EL (cell line): ENCODE measurements around the gene FANCI.

Source experiments
- DNase-seq: peaks from one replicate; pipeline ENCODE4 v3.0.0-alpha.2; 2016

Gene FANCI

DNA sequence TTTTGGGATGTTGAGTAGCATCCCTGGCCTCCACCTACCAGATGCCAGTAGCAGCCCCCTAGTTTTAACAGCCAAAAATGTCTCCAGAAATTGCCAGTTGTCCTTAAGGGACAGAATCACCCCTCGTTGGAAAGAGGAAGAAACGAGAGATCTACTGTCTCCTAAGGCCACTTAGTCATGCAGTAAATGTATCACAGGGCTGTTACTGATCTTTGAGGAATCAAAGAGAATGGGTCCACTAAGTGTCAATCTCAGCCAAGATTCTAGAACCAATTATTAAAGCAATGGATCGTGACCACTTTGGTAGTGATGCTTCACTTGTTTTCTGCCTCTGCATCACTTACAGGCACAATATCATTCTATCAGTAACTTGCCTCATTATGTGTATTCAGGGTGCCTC, 64.5 kb downstream of the FANCI start:
- DNase-seq, result no peak

DNA sequence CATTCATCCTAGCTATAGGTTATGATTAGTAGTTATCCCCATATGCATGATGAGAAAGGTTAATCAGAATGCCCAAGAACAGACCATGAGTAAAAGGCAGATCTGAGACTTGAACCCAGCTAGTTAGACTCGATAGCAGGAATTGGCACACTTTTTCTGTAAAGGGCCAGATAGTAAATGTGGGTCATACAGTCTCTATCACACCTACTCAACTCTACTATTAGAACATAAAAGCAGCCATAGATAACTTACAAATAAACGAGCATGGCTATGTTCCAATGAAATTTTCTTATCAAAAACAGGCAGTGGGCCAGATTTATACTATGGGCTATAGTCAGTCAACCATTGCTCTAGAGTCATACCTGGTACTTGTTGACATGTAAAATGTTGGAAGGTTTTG, 66.2 kb downstream of the FANCI start:
- no peak for DNase-seq

DNA sequence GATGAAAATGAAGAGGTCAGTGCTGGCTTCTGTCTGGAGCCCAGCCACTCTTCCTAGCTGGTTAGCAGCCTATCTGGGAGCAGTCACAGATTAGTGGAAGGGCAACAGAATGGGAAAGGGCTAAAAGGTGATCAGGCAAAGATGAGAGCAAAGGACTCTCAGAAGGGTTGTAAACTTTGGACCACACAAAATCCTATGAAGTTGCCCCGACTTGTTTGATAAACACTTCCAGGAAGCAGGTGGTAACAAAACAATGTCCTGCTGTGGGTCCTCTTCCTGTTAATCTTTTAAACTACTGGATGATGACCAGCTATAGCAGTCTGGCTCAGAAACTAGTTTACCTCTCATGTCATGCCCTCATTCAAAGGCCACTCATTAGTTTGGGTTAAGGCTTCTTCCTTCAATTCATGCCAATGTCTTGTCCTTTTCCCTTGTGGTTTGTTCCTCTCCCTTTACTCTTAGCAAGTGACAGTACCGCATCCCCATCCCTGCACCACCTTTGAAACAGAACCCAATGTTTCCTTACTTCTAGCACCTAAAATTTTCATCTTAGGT, 71.7 kb downstream of the FANCI start:
- no peak for DNase-seq

DNA sequence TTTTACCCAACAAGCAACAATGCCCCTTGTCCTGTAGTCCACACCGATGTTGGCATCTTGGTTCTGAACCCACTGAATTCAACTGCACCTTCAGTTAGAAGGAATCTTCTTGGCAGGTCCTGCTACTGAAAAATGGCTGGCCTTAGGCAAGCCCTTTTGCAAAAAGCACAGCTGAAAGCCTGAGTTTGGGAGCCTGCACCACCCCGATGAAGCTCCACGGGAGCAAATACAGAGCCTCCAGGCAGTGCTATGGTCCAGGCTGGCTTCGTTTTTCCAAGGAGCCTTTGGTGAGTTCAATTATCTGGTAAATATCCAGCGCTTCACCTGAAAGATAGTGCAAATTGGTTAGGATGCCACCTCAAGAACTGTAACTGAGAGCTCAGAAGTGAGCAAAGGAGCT, 72.7 kb downstream of the FANCI start:
- DNase-seq, result no peak

DNA sequence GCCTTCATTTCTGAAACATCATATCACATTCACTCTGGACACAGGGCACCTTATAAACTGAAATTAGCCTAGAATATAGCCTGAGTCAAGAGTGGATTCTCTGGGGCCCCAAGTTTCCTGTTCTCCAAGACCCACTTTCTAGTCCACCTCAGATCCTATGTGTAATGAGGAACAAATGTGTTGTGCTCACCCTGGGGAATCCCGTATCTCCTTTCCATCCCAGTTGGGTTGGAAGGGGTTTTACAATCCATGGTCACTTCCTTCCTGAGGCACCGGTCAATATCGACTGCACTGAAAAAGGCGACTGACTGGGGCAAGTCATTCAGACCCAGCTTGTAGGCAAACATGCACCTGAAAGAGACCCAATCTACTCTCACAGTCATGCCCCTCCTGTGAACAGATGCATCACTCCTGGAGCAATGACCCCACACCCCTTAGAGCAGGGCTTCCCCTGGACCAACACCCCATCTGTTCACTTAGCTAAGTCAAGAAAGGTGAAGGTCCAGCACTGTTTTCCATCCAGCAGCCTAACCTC, 73.5 kb downstream of the FANCI start:
- DNase-seq, result no peak

DNA sequence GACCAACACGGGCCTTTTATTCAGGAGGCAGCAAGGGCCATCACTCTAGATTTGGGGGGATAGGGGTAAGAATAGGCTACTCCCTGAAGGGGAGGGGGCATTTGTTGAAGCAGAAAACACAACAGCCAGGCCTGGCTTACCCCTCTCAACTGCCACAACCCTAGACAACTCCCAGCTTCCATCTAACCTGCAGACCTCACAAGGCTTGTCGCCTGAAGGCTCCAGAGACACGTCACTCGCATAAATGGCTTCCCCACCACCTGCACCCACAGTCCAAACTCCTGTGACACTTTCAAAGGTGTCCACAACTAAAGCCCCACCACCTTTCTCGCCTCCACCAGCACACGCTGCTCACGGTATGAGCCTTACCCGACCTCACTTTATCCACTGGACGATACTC, 75.9 kb downstream of the FANCI start:
- DNase-seq, result no peak

DNA sequence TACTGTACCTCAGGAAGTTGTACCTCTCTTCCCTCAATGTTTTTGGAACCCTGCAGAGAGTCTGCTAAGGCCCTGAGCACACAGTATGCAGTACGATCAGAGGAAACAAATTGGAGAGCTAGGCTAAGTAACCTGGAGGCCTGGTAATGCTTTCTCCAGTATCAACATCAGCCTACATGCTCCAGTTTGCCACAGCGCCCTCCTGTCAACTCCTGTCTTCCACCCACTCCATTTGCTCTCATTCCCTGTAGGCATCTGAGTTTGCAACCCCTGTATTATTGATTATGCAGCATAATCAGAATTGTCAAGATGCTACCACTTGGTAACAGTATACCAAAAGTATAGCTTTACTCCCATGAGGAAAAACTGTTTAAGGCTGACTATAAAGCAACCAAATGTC, 76.4 kb downstream of the FANCI start:
- DNase-seq, result no peak

DNA sequence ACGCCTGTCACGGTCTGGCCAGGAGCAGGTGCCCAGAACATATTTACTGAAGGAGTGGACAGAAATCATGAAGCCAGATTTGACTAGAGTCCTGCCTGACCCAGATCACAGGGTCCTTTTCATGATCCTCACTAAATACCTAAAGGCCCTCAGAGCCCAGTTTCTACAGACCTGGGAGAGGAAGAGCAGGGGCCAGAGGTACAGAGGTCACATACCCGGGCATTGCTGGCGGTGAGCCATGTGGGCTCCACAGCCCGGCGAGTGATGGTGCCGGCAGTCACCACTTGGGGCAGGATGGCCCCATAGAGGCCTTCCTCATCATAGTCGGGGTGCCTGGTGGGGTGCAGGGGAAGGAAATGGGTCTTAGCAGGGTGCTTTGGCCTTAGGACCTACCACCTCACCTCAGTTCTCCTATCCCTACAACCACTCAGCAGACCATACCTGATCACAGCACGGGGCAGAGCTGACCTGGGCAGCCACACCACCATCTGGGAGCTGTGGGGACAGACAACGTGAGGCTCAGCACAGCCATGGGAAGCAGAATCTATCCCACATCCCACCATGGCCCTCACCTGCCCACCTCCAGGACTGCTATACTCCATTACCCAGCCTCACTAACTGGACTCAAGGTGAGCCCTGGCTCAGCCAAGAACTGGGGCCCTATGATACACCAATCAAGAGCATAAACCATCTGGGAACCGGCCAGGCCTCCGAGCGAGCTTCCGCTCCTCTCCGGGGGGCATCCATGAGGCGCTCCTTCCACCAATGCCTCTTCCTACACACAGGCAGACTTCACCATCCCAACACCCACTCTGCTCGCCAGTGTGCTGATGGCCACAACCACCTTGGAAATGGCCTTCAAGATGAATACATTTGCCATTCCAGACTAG, 78.0 kb downstream of the FANCI start:
- DNase-seq, result no peak

DNA sequence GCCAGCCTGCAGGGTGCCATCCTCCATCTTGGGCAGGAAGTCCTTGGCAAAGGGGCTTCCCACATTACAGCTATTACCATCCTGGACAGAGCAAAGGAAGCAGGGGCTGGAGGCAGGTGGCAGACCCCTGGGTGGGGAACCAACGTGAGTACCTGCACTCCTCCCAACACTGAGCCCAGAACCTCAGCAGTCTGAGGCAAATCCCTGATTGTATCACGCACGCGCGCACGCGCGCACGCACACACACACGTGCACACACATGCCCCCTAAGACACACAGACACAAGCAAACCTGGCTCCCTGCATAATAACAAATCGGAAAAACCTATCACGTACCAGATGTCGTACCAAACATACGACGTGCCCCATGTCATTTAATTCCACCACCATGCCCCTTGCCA, 79.0 kb downstream of the FANCI start:
- DNase-seq, result no peak

DNA sequence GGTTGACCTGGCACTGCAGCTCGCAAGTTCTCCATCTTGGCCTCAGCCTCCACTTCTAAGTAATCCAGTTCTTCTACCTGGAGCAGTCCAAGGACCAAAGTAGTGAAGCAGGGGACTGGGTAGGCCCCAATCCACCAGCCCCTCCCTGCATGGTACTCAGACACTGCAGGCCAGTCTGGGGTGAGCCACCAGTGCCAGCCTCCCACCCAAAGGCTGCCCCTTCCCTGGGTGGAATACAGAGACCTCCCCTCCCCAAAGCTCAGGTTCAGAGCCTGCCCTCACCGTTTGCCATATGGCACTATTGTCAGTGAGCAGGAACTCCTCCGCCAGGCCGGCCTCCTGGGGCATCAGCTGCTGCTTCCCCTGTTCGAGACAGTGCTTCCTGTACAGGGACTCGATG, 80.0 kb downstream of the FANCI start:
- DNase-seq, result no peak

DNA sequence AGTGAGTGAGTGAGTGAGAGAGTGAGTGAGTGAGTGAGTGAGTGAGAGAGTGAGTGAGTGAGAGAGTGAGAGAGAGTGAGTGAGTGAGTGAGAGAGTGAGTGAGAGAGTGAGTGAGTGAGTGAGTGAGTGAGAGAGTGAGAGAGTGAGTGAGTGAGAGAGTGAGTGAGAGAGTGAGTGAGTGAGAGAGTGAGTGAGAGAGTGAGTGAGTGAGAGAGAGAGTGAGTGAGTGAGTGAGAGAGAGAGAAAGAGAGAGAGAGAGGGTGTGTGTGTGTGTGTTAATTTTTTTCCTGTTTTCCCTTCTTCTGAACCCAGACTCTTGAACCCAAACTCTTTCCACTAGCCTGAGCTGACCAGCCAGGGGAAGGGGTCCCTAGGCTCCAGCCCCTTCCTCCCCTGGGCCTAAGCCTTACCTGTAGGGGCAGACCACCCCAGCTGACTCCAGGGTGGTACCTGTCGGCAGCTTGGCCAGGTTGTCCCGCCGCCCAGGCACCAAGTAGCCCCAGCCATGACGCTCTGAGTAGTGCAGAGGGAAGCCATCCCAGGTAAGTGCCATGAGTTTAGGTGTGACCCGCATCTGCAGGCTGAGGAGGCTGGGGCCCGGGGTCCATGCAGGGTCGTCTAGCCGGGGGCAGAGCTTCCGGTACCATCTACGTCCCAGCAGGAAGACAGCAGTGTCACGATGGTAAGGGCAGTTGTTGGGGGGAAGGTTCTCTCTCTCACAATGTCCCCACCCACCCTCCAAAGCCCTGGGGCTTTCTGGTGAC, 81.4 kb downstream of the FANCI start:
- no peak for DNase-seq

DNA sequence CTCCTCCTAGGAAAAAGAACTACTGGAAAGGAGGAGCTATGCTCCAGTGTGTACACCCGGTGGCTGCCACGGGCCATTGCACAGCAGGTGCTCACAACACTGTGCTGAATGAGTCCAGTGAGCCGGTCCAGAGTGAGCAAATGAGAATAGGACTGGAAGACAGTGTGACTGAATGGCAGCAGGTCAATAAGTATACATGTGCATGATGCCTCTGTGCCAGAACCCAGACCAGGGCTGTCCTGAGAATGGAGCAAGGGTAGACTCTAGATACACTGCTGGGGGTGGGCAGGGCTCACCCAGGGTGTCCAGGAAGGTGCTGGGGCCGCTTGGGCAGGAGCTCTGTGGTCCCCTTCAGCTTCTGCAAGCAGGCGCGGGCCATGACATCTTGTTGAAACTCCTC, 82.5 kb downstream of the FANCI start:
- no peak for DNase-seq

DNA sequence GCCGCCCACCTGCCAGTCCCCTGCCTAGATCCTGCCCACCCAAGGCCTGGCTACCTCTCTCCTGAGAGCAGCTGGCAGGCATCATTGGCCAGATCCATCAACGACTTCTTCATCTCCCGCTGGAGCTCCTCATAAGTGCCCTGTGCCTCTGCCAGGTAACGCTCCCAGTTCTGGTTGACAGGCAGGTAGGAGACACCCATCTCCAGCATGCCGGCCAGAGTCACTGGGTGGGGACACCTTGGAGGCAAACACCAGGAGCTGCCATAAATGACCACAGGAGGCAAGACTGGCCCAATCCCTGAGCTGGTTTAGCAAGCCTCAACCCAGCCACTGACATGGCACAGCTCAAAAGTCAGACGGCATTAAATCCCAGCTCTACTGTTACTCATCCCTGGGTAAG, 83.3 kb downstream of the FANCI start:
- DNase-seq, result no peak

DNA sequence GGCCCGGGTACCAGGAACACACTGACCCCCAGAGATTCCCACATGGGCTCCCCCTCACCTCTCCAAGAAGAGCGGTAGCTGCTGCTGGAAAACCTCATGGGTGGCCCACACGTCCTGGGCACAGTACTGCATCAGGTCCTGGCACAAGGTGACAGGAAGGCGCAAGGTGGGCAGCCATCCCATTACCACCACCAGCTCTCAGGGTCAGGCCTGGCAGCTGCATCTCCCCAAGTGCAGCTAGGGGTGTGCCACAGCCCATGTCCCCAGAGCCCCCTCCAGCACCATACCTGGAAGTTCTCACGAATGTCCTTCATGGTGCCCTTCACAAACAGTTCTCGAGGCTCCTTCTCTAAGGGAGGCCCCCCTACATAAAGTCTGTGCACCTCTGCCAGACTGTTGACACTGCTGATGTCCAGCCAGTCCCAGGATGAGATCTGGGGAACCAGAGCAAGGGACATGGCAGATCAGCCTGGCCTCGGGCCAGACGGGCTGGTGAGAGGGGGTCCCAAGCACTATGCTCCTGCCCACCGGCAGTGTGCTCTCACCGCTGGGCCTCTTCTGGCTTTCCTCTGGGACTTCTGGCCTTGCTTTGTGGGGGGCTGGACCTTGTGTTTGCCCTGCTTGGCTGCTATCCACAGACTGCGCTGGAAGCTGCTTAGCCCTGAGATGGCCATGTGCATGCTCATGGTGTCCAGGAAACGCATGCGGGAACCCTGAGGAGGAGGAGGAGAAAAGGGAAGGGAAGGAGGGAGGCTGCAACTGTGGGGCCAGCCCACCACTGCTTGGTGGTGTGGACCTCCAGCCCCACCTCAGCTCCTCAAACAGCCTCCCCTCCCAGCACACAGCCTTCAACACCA, 84.8 kb downstream of the FANCI start:
- no peak for DNase-seq

DNA sequence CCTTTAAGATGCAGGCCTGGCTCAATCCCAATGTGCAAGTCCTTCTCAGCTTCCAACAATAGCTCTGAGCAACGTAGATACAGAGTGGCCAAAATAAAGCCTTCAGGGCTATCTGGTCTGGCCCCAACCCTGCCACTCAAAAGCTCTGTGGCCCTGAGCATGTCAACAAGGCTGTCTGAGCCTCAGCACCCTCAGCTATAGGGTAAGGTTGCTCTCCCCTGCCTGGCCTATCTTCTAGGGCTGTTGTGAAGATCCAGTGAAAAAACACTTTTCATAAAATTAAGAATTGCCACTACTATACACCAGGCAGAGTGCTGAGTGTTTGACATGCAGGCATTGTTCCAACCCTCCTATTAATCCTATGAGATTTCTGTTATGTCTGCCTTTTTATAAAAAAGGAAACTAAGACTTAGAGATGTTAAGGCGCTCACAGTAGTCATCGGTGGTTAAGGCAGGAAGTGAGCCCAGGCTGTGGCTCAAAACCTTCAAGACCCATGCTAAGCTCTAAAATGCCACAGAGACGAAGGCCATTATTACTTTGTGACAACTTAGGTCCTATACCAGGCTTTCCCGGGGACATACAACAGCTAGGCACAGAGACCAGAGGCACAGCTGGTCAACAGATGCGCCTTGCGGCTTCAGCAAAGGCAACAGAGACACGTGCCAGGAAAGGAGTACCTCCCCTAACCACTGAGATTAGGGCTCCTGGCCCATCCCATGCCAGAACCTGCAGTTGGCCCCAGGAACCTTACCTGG, 85.7 kb downstream of the FANCI start:
- DNase-seq, result no peak

DNA sequence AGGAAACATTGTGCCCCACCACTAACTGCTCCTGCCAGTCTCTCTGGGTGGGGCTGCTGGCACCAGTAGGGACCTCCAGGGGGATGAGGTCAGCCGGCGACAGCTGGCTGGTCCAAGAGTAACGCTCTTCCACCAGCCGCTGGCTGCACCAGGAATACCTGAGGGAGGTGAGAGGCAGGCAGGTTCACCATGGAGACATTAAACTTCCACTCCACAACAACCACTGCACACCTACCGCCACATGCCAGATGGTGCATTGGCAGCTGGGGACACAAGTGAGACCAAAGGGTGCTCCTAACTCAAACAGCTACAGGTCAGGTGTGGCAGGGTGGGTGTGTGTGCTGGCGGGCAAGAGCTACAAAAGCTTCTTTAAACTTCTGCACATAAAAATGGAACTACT, 86.3 kb downstream of the FANCI start:
- DNase-seq, result no peak

DNA sequence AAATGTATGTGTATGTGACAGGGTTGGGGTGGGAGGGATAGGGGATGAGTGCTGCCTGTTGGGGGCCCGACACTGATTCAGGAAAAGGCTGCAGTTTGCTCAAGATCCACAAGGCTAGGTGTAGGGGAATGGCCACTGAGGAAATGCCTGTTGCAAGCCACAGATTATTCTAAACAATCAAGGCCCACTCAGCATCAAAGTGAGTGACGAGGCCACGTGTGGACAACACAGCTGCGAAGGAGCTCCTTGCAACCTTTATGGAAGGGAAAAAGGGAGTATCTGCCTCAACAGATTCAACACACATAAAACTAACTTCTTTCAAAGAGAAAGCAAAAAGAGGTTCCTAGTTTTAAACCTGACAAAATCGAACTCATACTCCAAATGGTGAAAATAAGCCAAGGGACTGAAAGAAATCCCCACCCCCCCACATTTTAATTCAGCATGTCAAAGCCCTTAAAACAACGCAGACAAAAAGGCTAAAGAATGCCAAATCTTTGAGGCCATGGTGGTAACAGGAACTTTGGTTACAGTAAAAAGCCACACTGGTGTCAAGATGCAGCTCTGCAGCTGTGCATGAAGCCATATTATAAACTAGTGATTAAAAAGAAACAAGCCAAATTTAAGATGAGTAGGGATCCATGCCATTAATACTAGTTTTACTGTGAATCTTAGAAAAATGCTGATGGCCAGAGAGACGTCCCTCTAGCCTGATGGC, 87.3 kb downstream of the FANCI start:
- no peak for DNase-seq

DNA sequence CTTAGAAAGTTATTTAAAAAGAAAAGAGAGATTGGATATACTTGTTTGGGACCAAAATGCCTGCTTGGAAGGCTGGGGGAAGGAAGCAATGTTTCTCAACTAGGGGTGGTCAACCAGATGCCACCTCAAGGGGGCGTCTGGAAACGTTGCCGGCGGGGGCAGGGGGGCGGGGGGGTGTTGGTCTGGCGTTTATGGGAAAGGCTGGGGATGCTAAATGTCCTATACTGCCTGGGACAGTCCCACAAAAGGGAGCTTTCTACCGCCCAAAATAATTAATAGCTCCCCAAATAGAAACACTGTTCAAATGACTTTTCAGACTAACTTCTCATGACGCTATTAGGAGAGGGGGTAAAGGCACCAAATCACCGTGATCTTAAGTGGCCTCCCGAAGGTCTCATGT, 88.7 kb downstream of the FANCI start:
- peak; percentile 39 for DNase-seq

DNA sequence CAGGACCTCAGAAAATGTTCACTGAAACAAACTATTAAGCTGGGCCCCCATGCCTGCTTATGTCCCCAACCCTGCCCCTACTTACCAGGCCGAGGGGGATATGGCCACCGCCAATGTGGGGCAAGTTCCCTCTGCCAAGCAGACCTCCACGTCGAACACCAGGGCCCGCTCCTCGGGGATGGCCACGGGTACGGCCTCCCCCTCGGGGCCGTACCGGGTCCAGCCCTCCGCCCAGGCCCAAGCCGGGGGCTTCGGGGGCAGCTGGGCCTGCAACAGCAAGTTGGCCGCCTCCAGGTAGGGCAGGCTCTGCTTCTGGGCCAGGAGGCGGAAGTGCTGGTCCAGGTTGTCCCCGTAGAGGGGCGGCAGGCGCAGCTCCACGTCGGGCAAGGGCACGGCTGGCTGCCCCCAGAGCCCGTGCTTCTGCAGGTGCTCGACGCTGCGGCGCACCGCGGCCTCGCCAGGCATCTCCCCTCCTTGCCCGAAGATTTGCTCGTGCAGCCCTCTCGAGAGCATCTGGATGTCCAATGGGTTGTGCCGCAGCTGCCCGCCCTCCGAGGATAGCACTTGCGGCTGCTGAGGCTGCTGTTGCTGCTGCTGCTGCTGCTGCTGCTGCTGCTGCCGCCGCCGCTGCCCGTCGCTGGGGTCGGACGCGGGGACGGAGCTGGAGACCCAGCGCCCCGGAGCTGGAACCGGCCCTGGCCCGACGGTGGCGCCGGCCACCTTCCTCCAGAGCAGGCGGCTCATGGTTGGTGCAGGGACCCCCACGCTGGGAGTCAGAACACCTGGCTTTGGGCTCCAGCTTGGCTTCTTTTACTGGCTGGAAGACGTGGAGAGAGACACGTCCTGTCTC, 89.5 kb downstream of the FANCI start:
- DNase-seq, result no peak

DNA sequence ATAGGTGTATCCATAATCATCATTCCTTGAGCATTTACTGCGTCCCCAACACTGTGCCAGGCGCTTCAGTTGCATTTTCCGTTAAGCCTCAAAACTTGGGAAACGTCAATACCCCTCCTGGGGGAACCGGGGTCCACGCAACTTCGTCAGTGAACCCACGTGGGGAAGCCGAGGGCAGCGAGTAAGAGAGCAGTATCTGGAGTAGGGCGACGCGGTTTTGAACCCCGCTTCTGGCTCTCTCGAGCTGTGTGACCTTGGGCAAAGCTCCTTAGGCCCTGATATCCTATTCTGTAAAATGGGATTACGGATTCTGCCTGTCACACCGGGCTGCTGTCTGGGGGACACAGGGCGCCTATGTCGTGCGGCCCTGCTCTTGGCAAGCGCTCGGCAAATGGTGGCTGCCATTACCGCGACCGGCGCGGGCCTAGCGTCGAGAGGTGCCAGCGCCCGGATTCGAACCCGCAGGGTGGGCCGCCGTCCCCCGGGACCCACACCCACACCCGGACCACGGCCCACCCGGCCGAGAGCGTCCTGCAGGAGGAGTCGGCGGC, 90.3 kb downstream of the FANCI start:
- no peak for DNase-seq
